ENCODE results near the gene PHF21B. TPM values are rescaled to one million over a fixed set of nuclear protein-coding genes. Genes with fewer than 3 reads are reported as not detected.

The PHF21B gene
- total and polyA plus RNA-seq, 12 donors: 0.07 to 0.98 (median 0.50) TPM; not detected in 4

- H3K4me1 ChIP-seq: no peaks in the 10 kb centered on the region
- peaks cover 0 to 9% (median 0%) of the 10 kb centered on the region in 11 donors for H3K9me3 ChIP-seq
- no peak for TF ChIP-seq CTCF (IDR thresholded peaks at IDR 0.05)
- intact Hi-C loops (cut with DNase I): no loop called here
- H3K4me3 ChIP-seq: no peak overlapping the region
- peaks cover 0 to 85% (median 54%) of the 10 kb centered on the region in 7 donors for H3K27me3 ChIP-seq
- 19 to 29% methylated on average over 6 of the region's 6 CpGs for WGBS, 2 donors
- no peak for DNase-seq
- H3K36me3 ChIP-seq: no peaks in the 10 kb centered on the region
- no peak for ATAC-seq
- H3K27ac ChIP-seq: no peak overlapping the region
Observed at GRCh38 chr22:45047260-45047659, 37.5 kb upstream of the PHF21B start.

GRCh38 chr22:45045208-45045607, 35.4 kb upstream of the PHF21B start:
- Histone ChIP-seq H3K27me3 (peaks cover 0 to 71% (median 38%) of the 10 kb centered on the region in 7 donors), H3K27ac (no peak overlapping the region), H3K9me3 (peaks cover 0 to 9% (median 0%) of the 10 kb centered on the region in 11 donors), H3K36me3 (no peaks in the 10 kb centered on the region), H3K4me1 (no peaks in the 10 kb centered on the region), H3K4me3 (no peak overlapping the region)
- WGBS, 2 donors: 47 to 48% methylated on average over 7 of the region's 7 CpGs
- no peak for ATAC-seq
- intact Hi-C loops (cut with DNase I): no loop called here
- TF ChIP-seq CTCF (IDR thresholded peaks at IDR 0.05): no peak
- DNase-seq: no peak

GRCh38 chr22:45042263-45042662, 32.5 kb upstream of the PHF21B start:
- peaks cover 0 to 52% (median 20%) of the 10 kb centered on the region in 7 donors for H3K27me3 ChIP-seq
- DNase-seq (no peak), ATAC-seq (no peak)

GRCh38 chr22:45039133-45039532, 29.3 kb upstream of the PHF21B start:
- 72 to 75% methylated on average over 8 of the region's 8 CpGs for WGBS, 2 donors
- no peak for DNase-seq
- intact Hi-C loops (cut with DNase I): no loop called here
- H3K4me1 ChIP-seq: no peaks in the 10 kb centered on the region
- peaks cover 0 to 6% (median 0%) of the 10 kb centered on the region in 11 donors for H3K9me3 ChIP-seq
- no peak overlapping the region for H3K4me3 ChIP-seq
- no peak for ATAC-seq
- no peak overlapping the region for H3K27ac ChIP-seq
- no peaks in the 10 kb centered on the region for H3K36me3 ChIP-seq
- TF ChIP-seq CTCF (IDR thresholded peaks at IDR 0.05): no peak
- peaks cover 0 to 52% (median 30%) of the 10 kb centered on the region in 7 donors for H3K27me3 ChIP-seq

More at GRCh38 chr22:45042263-45042662, 32.5 kb upstream of the PHF21B start:
- Histone ChIP-seq H3K4me1 (no peaks in the 10 kb centered on the region), H3K36me3 (no peaks in the 10 kb centered on the region), H3K9me3 (peaks cover 0 to 9% (median 0%) of the 10 kb centered on the region in 11 donors), H3K27ac (no peak overlapping the region), H3K4me3 (no peak overlapping the region)
- TF ChIP-seq CTCF (IDR thresholded peaks at IDR 0.05): no peak
- WGBS, 2 donors: 75 to 76% methylated on average over 8 of the region's 8 CpGs
- intact Hi-C loops (cut with DNase I): no loop called here

All from heart right ventricle (tissue), 16 donors.